B cell (primary cell): ENCODE data around the gene WWC1. TPM values are rescaled to one million over a fixed set of nuclear protein-coding genes. Genes with fewer than 3 reads are reported as not detected.

Experiments
- ATAC-seq: fragments of 200-7000 bp; cut with Tn5 transposase; one replicate; pipeline ENCODE4 v1.10.0; 2021; ENCODE audit warnings: low read depth, mild to moderate bottlenecking, moderate number of reproducible peaks, moderate library complexity
- CTCF ChIA-PET: fragments of 350-600 bp; sonication (Branson Sonifier 250); formaldehyde crosslinking; loops from one replicate; lab custom pipeline; 2021; ENCODE audit warnings: antibody characterized with exemption, inconsistent platforms; lab: Charles Lee
- POLR2A ChIA-PET: fragments of 350-600 bp; sonication (Branson Sonifier 250); formaldehyde crosslinking; loops from one replicate; lab custom pipeline; 2021; ENCODE audit warnings: antibody characterized with exemption; lab: Charles Lee
- DNase-seq: peaks from one replicate; pipeline ENCODE4 v3.0.0; 2013
- H2AFZ ChIP-seq: 2 replicates; pipeline ENCODE4 v1.6.1; 2012; ENCODE audit warnings: mild to moderate bottlenecking, low read depth, low read length; ENCODE audit not compliant: insufficient read depth, poor library complexity, severe bottlenecking
- H3K27ac ChIP-seq, 2 donors: 1 replicate in 1 of 2; 2 replicates in 1 of 2; pipeline ENCODE4 v1.5.1; 2012 to 2013; ENCODE audit warnings: low read length in 2 of 2, mild to moderate bottlenecking in 2 of 2, moderate library complexity in 1 of 2
- H3K27me3 ChIP-seq, 4 experiments: fragments of 200-600 bp in 1 of 4; sonication (generic) in 1 of 4; replicated peaks in 1 of 4; 1 replicate in 2 of 4; 2 replicates in 2 of 4; pipeline versions ENCODE4 v1.6.1 to v1.7.0; 2013 to 2016; ENCODE audit warnings: low read length in 3 of 4, mild to moderate bottlenecking in 2 of 4, mixed read lengths in 1 of 4, moderate library complexity in 1 of 4; ENCODE audit not compliant: insufficient read depth in 4 of 4, control insufficient read depth in 3 of 4; ENCODE audit errors: control extremely low read depth in 1 of 4
- H3K36me3 ChIP-seq, 2 experiments: replicated peaks in 1 of 2; 1 replicate in 1 of 2; 2 replicates in 1 of 2; pipeline versions ENCODE4 v1.6.1 to v1.7.1; 2013; ENCODE audit warnings: low read length in 1 of 2; ENCODE audit not compliant: insufficient read depth in 2 of 2, control insufficient read depth in 1 of 2; ENCODE audit errors: control extremely low read depth in 1 of 2, extremely low read depth in 1 of 2
- H3K4me1 ChIP-seq, 2 donors: fragments of 200-600 bp in 1 of 2; sonication (generic) in 1 of 2; 1 replicate in 1 of 2; 2 replicates in 1 of 2; pipeline versions ENCODE4 v1.5.1 to v1.6.1; 2013 to 2017; ENCODE audit warnings: low read length in 2 of 2; ENCODE audit not compliant: control insufficient read depth in 2 of 2, insufficient read depth in 2 of 2
- H3K4me2 ChIP-seq: replicated peaks from 2 replicates; pipeline ENCODE3; 2012; ENCODE audit warnings: mild to moderate bottlenecking, low read depth, low read length; ENCODE audit not compliant: poor library complexity, severe bottlenecking
- H3K4me3 ChIP-seq, 5 experiments: fragments of 200-600 bp in 1 of 5; sonication (generic) in 1 of 5; 1 replicate in 3 of 5; 2 replicates in 2 of 5; pipeline versions ENCODE4 v1.5.1 to v1.7.0; 2011 to 2016; ENCODE audit warnings: low read length in 4 of 5, mild to moderate bottlenecking in 4 of 5, low read depth in 2 of 5, control low read depth in 1 of 5, moderate library complexity in 1 of 5; ENCODE audit not compliant: insufficient read depth in 1 of 5; ENCODE audit errors: control extremely low read depth in 1 of 5, extremely low read depth in 1 of 5
- H3K79me2 ChIP-seq: fragments of 200-600 bp; sonication (generic); one replicate; pipeline ENCODE4 v1.6.0; 2016; ENCODE audit warnings: low read length; ENCODE audit not compliant: control insufficient read depth, insufficient read depth
- H3K9ac ChIP-seq: fragments of 200-600 bp; sonication (generic); 2 replicates; pipeline ENCODE4 v1.6.1; 2017; ENCODE audit warnings: mild to moderate bottlenecking, low read length, moderate library complexity
- H3K9me3 ChIP-seq, 3 donors: one replicate each; pipeline versions ENCODE4 v1.6.1 to v1.7.1; 2013; ENCODE audit warnings: low read length in 2 of 3; ENCODE audit not compliant: control insufficient read depth in 2 of 3, insufficient read depth in 1 of 3; ENCODE audit errors: control extremely low read depth in 1 of 3
- H4K20me1 ChIP-seq: 2 replicates; pipeline ENCODE4 v1.6.0; 2012; ENCODE audit warnings: mild to moderate bottlenecking, low read length; ENCODE audit not compliant: insufficient read depth, control insufficient read depth, poor library complexity, severe bottlenecking
- H3K27ac Mint-ChIP-seq: one replicate; pipeline ENCODE4 v1.8.0; 2021; ENCODE audit warnings: mixed read lengths
- H3K27me3 Mint-ChIP-seq: one replicate; pipeline ENCODE4 v1.8.0; 2021; ENCODE audit warnings: mixed read lengths
- H3K4me1 Mint-ChIP-seq: one replicate; pipeline ENCODE4 v1.8.0; 2021; ENCODE audit warnings: mixed read lengths
- H3K4me3 Mint-ChIP-seq: one replicate; pipeline ENCODE4 v1.8.0; 2021; ENCODE audit warnings: mixed read lengths
- H3K9me3 Mint-ChIP-seq: one replicate; pipeline ENCODE4 v1.8.0; 2022; ENCODE audit warnings: mixed read lengths; ENCODE audit not compliant: insufficient read depth
- CTCF ChIP-seq: fragments of 200-600 bp; IDR thresholded peaks from one replicate; pipeline ENCODE4 v1.8.0; 2022; ENCODE audit warnings: antibody characterized with exemption, mild to moderate bottlenecking
- EZH2 ChIP-seq: IDR thresholded peaks from 2 replicates; pipeline ENCODE4 v1.6.1; 2012; ENCODE audit warnings: borderline replicate concordance, low read depth, mild to moderate bottlenecking, moderate library complexity, low read length; ENCODE audit not compliant: insufficient read depth, poor library complexity, severe bottlenecking
- WGBS: methylation state at CpG from one replicate; pipeline ENCODE4 v1.1.5; 2013; ENCODE audit warnings: missing lambda C conversion rate; ENCODE audit not compliant: insufficient coverage; 5-methylcytosine and 5-hydroxymethylcytosine counted together
- intact Hi-C: fragments of 100-400 bp; cut with micrococcal nuclease; formaldehyde crosslinking; loops from one replicate; pipeline ENCODE4 v1.10.0; 2022
- polyA plus RNA-seq: library from polyadenylated mRNA; depleted of rRNA; stranded (reverse); fragments of >200 nt; gene quantifications from 2 replicates; pipeline ENCODE4 v1.2.3, GENCODE V29; 2012
- total RNA-seq, 2 donors: library from RNA; stranded (reverse); fragments of 120-200 nt in 1 of 2; gene quantifications; 1 replicate in 1 of 2; 2 replicates in 1 of 2; pipeline versions ENCODE4 v1.2.3 to v1.2.4, GENCODE V29; 2013 to 2022

Gene WWC1
- total and polyA plus RNA-seq, 2 donors (not counting 1 experiment from before 2014, with no cell fraction given) = 1.5 to 2.0 TPM

DNA sequence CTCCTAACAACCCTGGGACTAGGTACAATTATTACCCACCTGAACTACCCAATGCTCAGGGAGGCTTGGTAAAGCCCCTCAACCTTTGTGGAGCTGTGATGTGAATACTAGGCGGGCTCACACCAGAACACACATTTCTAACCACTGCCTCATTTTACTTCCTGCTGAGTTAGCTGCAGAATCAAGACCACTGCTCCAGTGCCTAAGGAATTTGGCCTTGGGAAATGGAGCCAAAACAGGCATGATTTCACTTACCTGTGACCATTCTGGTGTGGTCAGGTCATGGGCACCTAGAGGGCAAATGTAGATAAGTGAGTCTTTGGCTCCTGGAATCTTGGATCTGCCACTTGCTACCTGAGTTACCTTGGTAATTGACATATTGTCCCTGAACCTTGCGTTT, 5.2 kb downstream of the WWC1 start:
- DNase-seq = no peak
- CTCF ChIA-PET = no interaction called here

DNA sequence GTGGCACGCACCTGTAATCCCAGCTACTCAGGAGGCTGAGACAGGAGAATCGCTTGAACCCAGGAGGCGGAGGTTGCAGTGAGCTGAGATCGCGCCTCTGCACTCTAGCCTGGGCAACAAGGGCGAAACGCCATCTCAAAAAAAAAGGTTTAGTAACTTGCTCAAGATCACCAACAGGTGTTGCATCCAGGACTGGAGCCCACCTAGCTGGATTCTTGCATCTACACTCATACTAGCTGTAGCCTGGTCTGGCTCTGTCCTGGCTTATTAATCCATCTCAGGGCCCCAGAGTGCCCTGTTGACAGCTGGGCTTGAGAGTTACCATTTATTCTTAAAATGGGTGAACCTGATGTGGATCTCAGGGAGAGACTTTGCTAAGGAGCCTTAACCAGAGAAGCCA, 7.5 kb downstream of the WWC1 start:
- Histone ChIP-seq H4K20me1 (no peaks in the 10 kb centered on the region), H2AFZ (no peak overlapping the region), H3K9me3 (peaks cover 0 to 4% (median 0%) of the 10 kb centered on the region in 3 donors), H3K4me2 (no peak overlapping the region), H3K4me1 (no peaks in the 10 kb centered on the region), H3K36me3 (no peaks in the 10 kb centered on the region), H3K27me3 (peaks cover 0 to 4% (median under 1%) of the 10 kb centered on the region in 4 experiments), H3K27ac (no peak overlapping the region), H3K79me2 (no peaks in the 10 kb centered on the region), H3K9ac (no peak overlapping the region), H3K4me3 (no peak overlapping the region)
- Mint-ChIP-seq H3K27me3 (peaks cover 4% of the 10 kb centered on the region), H3K27ac (no peak overlapping the region), H3K4me3 (no peak overlapping the region), H3K9me3 (peaks cover 4% of the 10 kb centered on the region), H3K4me1 (no peaks in the 10 kb centered on the region)
- WGBS = 100% methylated on average over 6 of the region's 7 CpGs
- intact Hi-C loops = no loop called here
- ChIA-PET CTCF (no interaction called here), POLR2A (no interaction called here)
- ATAC-seq (no peak), DNase-seq (no peak)
- TF ChIP-seq EZH2 (no peak), CTCF (no peak)

More for the DNA sequence above, 5.2 kb downstream of the WWC1 start:
- Histone ChIP-seq H3K79me2 (no peaks in the 10 kb centered on the region), H4K20me1 (no peaks in the 10 kb centered on the region), H3K4me2 (no peak overlapping the region), H3K27ac (no peak overlapping the region), H3K4me3 (no peak overlapping the region), H2AFZ (no peak overlapping the region), H3K27me3 (peaks cover 1 to 17% (median 9%) of the 10 kb centered on the region in 4 experiments), H3K36me3 (no peaks in the 10 kb centered on the region), H3K9ac (no peak overlapping the region), H3K4me1 (peaks cover 9 to 13% of the 10 kb centered on the region in 2 donors), H3K9me3 (no peaks in the 10 kb centered on the region)
- POLR2A ChIA-PET = no interaction called here
- intact Hi-C loops = no loop called here
- Mint-ChIP-seq H3K9me3 (no peaks in the 10 kb centered on the region), H3K27ac (no peak overlapping the region), H3K4me3 (no peak overlapping the region), H3K4me1 (peaks cover 9% of the 10 kb centered on the region), H3K27me3 (peaks cover 12% of the 10 kb centered on the region)
- TF ChIP-seq EZH2 (no peak), CTCF (no peak)
- no peak for ATAC-seq
- WGBS = 100% methylated on average over 1 of the region's 2 CpGs
